Skeletal muscle cell (primary cell): ENCODE data around the gene OLFM1.
"Not testable (repeated sequence)": the region's sequence is repeated elsewhere in the genome, so short reads cannot be mapped to it uniquely, and the experiment has no call there.

Experiments
- DNase-seq: peaks from one replicate; pipeline ENCODE4 v3.0.0-alpha.2; 2010; ENCODE audit warnings: low read depth
- H3K4me3 ChIP-seq: 2 replicates; pipeline ENCODE4 v1.5.1; 2011; ENCODE audit warnings: low read depth, mild to moderate bottlenecking, control low read depth, low read length, moderate library complexity

OLFM1 gene

DNA sequence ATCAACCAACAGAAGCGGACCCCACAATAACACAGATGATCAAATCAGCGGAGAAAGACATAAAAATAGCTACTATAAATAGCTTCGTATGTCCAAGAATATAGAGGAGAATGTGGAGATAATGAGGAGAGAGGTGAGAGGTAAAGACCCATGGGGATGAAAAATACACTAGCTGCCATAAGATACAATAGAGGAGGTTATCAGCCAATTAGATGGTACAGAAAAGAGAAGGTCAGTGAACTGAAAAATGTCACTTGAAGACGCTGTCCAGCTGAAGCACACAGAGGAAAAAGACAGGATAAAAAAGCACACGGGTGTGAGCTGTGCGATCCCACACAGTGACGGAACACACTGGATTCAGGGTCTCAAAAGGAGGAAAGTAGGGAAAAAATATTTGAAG lies 73.4 kb downstream of the OLFM1 start:
- no peak for DNase-seq
- no peak overlapping the region for H3K4me3 ChIP-seq

DNA sequence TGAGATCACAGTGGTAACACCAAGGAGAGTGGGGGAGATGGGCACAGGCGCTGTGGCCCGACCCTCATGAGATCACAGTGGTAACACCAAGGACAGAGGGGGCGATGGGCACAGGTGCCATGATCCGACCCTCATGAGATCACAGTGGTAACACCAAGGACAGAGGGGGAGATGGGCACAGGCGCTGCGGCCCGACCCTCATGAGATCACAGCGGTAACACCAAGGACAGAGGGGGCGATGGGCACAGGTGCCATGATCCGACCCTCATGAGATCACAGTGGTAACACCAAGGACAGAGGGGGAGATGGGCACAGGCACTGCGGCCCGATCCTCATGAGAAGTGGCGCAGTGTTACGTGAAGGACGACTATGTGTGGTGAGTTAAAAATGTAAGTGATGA lies 75.1 kb downstream of the OLFM1 start:
- H3K4me3 ChIP-seq, DNase-seq: not testable (repeated sequence)

DNA sequence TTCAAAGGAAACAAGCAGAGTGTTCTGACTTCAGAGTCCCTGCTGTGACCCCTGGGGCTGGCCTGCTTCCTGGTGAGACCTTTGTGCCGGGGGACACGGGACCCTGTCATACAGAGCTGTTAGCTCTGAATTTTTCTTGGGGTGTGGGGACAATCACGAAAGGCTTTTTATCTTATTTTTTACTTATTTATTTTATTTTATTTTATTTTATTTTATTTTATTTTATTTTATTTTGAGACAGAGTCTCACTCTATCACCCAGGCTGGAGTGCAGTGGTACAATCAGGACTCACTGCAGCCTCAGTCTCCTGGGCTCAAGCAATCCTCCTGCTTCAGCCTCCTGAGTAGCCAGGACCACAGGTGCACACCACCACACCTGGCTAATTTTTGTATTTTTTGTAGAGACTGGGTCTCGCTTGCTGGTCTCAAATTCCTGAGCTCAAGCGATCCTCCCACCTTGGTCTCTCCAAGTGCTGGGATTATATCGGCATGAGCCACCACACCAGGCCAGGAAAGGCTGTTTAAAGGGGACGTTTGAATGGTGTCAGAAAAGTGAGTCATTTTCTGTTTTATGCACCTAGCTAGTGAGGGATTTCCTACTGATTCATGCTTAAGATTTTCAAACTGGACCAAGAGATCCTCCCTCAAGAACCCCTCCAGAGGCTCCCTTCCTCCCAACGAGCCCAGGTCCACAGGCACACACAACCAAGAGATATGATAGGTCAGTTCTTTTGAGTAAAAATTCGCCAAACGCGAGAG lies 75.7 kb downstream of the OLFM1 start:
- no peak for DNase-seq
- no peak overlapping the region for H3K4me3 ChIP-seq

DNA sequence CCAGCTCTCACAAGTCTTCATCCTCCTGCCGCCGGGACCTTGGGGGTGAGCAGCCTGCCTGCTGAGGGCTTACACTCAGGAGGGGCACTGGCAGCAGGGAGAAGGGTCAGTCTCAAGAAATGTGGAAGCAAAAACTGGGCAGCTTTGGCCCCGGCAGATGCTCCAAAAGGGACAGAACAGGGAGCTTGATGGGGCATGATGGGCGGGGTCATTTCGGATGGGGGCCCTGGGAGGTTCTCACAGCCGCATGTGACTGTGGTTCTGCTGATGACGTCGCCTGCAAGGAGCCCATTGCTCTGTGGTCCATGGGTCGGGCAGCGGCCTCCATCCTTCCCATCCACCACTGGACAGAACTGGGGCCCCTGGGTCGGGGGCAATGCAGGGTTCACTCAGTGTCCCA lies 76.6 kb downstream of the OLFM1 start:
- DNase-seq, result no peak
- no peak overlapping the region for H3K4me3 ChIP-seq

DNA sequence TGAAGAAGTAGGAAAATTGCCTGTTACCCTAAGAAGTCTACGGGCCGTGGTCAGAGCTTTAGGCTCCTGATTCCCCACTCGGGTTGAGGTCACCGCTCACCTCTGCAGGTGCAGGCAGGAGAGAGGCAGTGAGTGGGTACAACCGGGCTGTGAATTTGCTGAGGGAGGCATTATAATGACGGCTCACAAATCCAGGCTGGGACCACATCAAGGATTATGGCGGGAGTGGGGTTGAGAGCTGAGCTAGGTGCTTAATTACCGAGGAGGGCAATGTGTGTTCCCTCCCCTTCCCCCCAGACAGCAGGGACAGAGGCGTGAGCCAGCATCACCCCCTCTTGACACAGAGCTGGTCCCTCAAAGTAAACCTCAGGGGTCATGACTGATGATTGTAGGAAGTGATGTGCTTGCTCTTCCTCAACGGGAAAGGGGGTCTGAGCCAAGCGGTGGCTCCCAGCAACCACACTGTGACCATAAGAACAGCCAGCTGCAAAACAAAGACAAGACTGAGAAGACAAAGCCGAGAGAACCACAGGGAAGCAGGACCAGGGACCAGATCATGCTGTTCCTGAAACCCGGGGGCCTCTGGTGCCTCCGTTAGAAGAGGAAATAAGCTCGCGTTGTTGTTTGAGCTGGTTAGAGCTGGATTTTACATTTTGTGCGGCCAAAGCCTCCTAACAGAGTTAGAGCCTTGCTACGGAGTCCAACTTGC lies 77.7 kb downstream of the OLFM1 start:
- no peak for DNase-seq
- H3K4me3 ChIP-seq, result no peak overlapping the region

DNA sequence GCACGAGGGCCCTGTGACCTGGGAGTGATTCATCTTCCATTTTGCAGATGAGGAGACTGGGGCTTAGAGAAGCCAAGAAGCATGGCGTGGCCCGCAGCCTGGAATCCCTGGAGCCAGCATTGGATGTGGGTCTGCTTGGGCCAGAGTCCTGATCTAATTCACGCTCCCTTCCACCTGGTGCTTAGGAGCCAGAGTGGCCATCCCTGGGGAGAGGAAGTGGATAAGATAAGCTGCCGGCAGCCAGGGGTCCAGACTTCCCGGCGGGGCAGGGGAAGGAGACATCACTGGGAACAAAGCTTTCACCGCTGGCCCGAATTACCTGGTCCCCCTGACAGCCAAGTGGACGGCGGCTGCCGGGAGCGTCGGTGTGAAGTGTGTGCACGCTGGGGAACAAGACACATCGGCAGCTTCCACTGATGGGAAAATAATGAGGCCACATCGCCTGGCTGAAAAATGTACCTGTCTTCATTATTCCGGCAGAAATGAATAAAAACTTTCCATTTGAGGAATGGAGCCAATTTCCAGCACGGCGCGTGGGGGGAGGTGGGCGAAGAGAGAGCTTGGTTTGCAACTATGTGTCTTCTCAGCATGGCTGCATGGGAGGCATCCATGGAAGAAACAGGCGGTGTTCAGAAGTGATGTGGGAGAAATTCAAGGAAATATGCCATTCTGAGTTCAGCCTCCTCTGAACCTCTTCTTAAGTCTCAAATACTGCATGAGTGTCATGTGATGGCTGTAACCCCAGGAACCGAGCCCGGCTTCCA lies 78.5 kb downstream of the OLFM1 start:
- DNase-seq, result no peak
- no peak overlapping the region for H3K4me3 ChIP-seq

DNA sequence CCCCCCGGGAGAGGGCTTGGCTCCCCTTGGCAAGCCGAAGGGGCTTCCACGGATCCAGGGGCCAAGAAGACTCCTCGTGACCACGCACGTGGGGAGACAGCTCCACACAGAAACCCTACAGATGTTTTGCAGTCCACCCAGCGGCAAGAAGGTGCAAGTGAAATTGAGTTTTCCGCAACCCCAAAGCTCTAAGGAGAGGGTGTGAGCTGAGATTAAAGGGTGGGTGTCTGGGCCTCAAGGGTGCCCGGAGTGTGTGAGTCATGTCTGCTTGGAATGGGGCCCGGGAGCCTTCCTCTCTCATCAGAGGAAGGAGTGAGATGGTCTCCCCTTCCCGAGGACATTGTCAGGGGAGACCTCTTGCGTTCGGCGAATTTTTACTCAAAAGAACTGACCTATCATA lies 79.1 kb downstream of the OLFM1 start:
- no peak for DNase-seq
- no peak overlapping the region for H3K4me3 ChIP-seq

DNA sequence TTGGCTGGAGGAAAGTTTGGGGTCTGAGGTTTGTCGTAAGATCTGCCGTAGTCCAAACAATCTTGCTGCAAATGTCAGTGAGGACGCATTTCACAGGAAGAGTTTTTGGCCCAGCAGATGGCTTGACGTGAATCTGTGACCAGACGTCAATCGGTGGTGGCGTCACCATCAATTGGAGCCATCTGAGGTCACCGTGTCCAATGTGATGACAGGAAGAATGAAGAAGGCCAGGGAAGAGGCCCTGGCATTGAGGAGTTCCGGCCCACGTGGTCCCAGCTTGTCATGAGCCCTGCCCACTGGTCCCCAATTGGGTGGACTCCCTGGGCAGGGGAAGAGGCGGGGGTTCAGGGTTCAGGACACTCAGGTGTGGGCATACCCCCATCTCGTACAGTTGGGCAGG lies 79.9 kb downstream of the OLFM1 start:
- no peak for DNase-seq
- H3K4me3 ChIP-seq, result no peak overlapping the region

DNA sequence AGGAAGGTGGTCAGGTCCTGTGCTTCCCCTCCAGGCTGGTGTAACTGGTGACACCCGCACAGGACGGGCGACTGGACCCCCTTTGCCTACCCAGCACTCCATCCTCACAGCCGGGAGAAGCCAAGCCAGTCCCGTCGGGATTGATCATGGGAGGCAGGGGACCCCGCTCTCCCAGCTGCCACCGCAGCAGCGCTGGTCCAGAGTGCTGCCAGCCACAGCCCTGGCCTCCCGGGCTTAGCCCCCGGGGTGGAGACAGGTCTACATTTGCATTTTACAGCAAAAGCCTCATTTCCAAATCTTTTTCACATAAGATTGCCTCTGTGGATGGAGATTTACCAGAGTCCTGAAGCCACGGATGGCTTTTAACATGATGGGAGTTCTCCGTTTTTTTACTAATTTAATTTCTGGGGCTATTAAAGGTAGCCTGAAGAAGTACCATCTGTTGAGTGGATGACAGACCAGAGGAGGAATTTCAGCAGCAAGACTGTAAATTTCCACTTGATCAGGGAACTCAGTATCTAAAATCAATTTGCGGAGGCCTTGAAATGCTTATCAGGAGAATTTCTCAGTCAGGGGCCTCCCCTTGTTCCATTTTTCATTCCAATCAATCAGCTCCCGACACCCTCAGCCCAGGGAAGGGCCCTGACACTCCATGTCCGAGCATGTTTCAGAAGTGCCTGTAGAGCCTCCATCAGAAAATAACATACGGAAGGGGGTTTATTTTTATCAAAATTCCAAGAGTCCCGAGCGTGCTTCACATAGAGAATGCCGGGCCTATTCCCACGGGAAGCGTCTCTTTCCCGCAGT lies 80.6 kb downstream of the OLFM1 start:
- no peak for DNase-seq

DNA sequence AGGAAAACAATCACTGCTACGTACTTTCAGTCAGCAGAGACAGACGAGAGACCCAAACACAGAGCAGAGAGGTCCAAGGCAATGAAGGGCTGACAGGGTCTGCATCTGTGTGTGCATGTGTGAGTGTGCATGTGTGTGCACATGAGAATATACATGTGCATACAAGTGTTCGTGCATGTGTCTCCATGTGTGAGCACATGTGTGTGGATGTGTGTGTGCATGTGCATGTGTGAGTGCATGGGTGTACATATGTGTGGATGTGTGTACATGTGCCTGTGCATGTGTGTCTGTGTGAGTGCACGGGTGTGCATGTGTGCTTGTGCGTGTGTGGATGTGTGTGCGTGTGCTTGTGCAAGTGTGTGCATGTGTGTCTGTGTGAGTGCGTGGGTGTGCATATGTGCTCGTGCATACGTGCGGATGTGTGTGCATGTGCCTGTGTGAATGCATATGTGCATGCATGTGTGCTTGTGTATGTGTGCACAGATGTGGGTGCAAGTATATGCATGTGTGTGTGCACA lies 82.3 kb downstream of the OLFM1 start:
- no peak for DNase-seq
- no peak overlapping the region for H3K4me3 ChIP-seq

More for the DNA sequence above, 80.6 kb downstream of the OLFM1 start:
- H3K4me3 ChIP-seq, result no peak overlapping the region

DNA sequence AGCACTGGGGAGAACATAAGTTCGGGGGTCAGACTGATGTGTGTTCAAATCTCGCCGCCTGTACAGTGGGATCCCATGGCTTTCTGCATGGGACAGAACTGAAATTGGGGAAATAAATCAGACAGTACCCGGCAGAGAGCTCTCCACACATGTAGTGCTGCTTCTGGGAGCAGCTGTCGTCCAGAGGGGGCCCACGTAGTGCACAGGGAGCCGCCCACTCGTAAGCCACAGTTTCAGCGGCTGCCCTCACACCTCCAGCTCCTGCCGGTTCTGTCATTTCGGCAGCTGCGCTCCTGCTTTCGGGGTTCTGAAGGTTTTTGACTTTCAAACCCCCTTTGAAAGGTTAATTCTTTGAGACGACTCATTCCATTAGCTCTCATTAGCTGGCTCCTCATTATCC lies 83.1 kb downstream of the OLFM1 start:
- no peak overlapping the region for H3K4me3 ChIP-seq
- no peak for DNase-seq
